Transverse colon (tissue), 4 donors: ENCODE data around the gene NUP43. TPM values are rescaled to one million over a fixed set of nuclear protein-coding genes. Genes with fewer than 3 reads are reported as not detected.

Experiments
- DNase-seq: peaks from one replicate; pipeline ENCODE4 v3.0.0-alpha.2; 2019
- H3K27ac ChIP-seq, 4 donors: fragments of 200-600 bp; sonication (generic); 2 replicates each; pipeline ENCODE4 v1.5.1; 2016 to 2018; ENCODE audit warnings: inconsistent platforms in 4 of 4
- H3K27me3 ChIP-seq: fragments of 200-600 bp; sonication (generic); 2 replicates; pipeline ENCODE4 v1.5.1; 2017; ENCODE audit warnings: inconsistent platforms
- H3K36me3 ChIP-seq, 4 donors: fragments of 200-600 bp; sonication (generic); 2 replicates each; pipeline ENCODE4 v1.5.1; 2017 to 2019; ENCODE audit warnings: inconsistent platforms in 4 of 4
- H3K4me1 ChIP-seq, 4 donors: fragments of 200-600 bp; sonication (generic); 2 replicates each; pipeline ENCODE4 v1.5.1; 2017 to 2020; ENCODE audit warnings: inconsistent platforms in 4 of 4
- H3K4me3 ChIP-seq, 4 donors: fragments of 200-600 bp; sonication (generic); 1 replicate in 1 of 4; 2 replicates in 3 of 4; pipeline versions ENCODE4 v1.5.1 to v1.6.1; 2017 to 2019; ENCODE audit warnings: inconsistent platforms in 4 of 4
- H3K9me3 ChIP-seq, 2 donors: fragments of 200-600 bp; sonication (generic); 2 replicates each; pipeline ENCODE4 v1.5.1; 2017 to 2019; ENCODE audit warnings: inconsistent platforms in 2 of 2
- CTCF ChIP-seq, 5 experiments: fragments of 200-600 bp in 3 of 5; fragments of 450-650 bp in 2 of 5; sonication (generic) in 3 of 5; IDR thresholded peaks; 1 replicate in 2 of 5; 2 replicates in 3 of 5; pipeline ENCODE4 v1.5.1; 2016 to 2017; ENCODE audit warnings: antibody characterized with exemption in 5 of 5, inconsistent platforms in 3 of 5, mild to moderate bottlenecking in 2 of 5, moderate library complexity in 1 of 5
- EP300 ChIP-seq: sonication (generic); formaldehyde crosslinking; IDR thresholded peaks from one replicate; pipeline ENCODE4 v1.6.1; 2017; ENCODE audit warnings: antibody characterized with exemption, low read depth
- POLR2A ChIP-seq: fragments of 450-650 bp; IDR thresholded peaks from one replicate; pipeline ENCODE4 v1.6.1; 2016; ENCODE audit warnings: antibody characterized with exemption, mild to moderate bottlenecking, moderate library complexity
- POLR2AphosphoS5 ChIP-seq, 3 donors: sonication (generic); formaldehyde crosslinking; IDR thresholded peaks; one replicate each; pipeline ENCODE4 v1.6.1; 2016; ENCODE audit warnings: antibody characterized with exemption in 3 of 3
- WGBS, 2 donors: methylation state at CpG; one replicate each; pipeline ENCODE4 v1.1.5; 2018; ENCODE audit warnings: low coverage in 1 of 2; 5-methylcytosine and 5-hydroxymethylcytosine counted together
- in situ Hi-C, 4 donors: fragments of 200-750 bp; cut with MboI; loops; one replicate each; pipeline versions ENCODE4 v1.15.0 to v1.15.1; 2017; ENCODE audit warnings: low sequenced_read_pairs in 3 of 4, low pct_ligation_motif_present in 1 of 4, low pct_unique_long_range_greater_than_20kb in 1 of 4
- intact Hi-C: fragments of 100-400 bp; cut with DNase I; formaldehyde crosslinking; loops from one replicate; pipeline ENCODE4 v1.15.1; 2023; ENCODE audit warnings: low total_unique reads
- total RNA-seq, 4 donors: library from RNA; depleted of rRNA; stranded (reverse); fragments of >200 nt; gene quantifications; one replicate each; pipeline ENCODE4 v1.1.0, GENCODE V29; 2016

The NUP43 gene
- total RNA-seq, 4 donors from 2014 or later = 14.7 to 54.3 (median 29.3) TPM

DNA sequence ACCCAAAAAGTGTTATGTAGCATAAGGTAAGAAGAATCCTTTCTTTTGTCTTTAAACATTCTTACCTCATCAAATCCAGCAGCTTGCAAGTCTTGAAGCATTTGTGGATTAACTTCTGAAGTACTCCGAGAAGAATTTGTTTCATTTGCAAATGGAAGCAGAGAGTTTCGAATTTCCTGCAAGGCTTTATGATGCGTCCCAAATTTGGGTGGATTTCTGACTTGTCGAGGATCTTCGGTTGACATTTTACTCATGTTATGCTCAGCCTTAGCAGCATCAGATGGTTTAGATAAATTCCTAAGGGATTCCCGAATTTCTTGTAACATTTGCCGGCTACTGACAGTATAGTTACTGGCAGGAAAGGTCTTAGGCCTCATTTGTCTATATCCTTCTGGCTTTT, 44.6 kb downstream of the NUP43 start:
- Histone ChIP-seq H3K27ac (no peak overlapping the region), H3K9me3 (no peaks in the 10 kb centered on the region), H3K4me1 (peaks cover 0 to 16% (median 0%) of the 10 kb centered on the region in 4 donors), H3K36me3 (peaks cover 0 to 14% (median 2%) of the 10 kb centered on the region in 4 donors), H3K27me3 (no peaks in the 10 kb centered on the region), H3K4me3 (no peak overlapping the region)
- TF ChIP-seq EP300 = no peak
- WGBS, 2 donors = 73 to 81% methylated on average over 5 to 7 of the region's 7 CpGs
- intact Hi-C loops = no loop called here
- no peak for DNase-seq
- in situ Hi-C loops = loop anchor here in 1 of 4 donors (25.0 kb wide), 1 partner anchor 139 kb away; the partner anchor contains the start of gene GINM1

GRCh38 chr6:149699150-149699549, 47.2 kb downstream of the NUP43 start:
- H3K4me1 ChIP-seq = peaks cover 0 to 11% (median 0%) of the 10 kb centered on the region in 4 donors
- in situ Hi-C loops = no loop called here
- WGBS, 2 donors = 91 to 97% methylated on average over 2 of the region's 2 CpGs

GRCh38 chr6:149698175-149698574, 48.2 kb downstream of the NUP43 start:
- no peak overlapping the region for H3K27ac ChIP-seq
- TF ChIP-seq EP300 (no peak), POLR2A (no peak), POLR2AphosphoS5 (IDR thresholded peaks at IDR 0.05) (no peak)
- 94 to 96% methylated on average over 2 of the region's 2 CpGs for WGBS, 2 donors
- H3K27me3 ChIP-seq = no peaks in the 10 kb centered on the region
- no peak for DNase-seq
- in situ Hi-C loops (no loop called here), intact Hi-C loops (no loop called here)
- peaks cover 0 to 19% (median 2%) of the 10 kb centered on the region in 4 donors for H3K36me3 ChIP-seq
- no peaks in the 10 kb centered on the region for H3K9me3 ChIP-seq
- no peak overlapping the region for H3K4me3 ChIP-seq
- peaks cover 0 to 11% (median 0%) of the 10 kb centered on the region in 4 donors for H3K4me1 ChIP-seq

More at GRCh38 chr6:149699150-149699549, 47.2 kb downstream of the NUP43 start:
- no peaks in the 10 kb centered on the region for H3K27me3 ChIP-seq
- no peak overlapping the region for H3K4me3 ChIP-seq
- intact Hi-C loops = no loop called here
- no peak for DNase-seq
- TF ChIP-seq POLR2A (no peak), POLR2AphosphoS5 (IDR thresholded peaks at IDR 0.05) (no peak), CTCF (IDR thresholded peaks at IDR 0.05) (no peak), EP300 (no peak)
- no peaks in the 10 kb centered on the region for H3K9me3 ChIP-seq
- no peak overlapping the region for H3K27ac ChIP-seq
- H3K36me3 ChIP-seq = peaks cover 0 to 15% (median 2%) of the 10 kb centered on the region in 4 donors

GRCh38 chr6:149696901-149697300, 49.4 kb downstream of the NUP43 start:
- H3K27me3 ChIP-seq = no peaks in the 10 kb centered on the region
- no peaks in the 10 kb centered on the region for H3K9me3 ChIP-seq
- WGBS, 2 donors = 50 to 57% methylated on average over 1 of the region's 1 CpG
- TF ChIP-seq POLR2A (no peak), EP300 (no peak), POLR2AphosphoS5 (IDR thresholded peaks at IDR 0.05) (no peak), CTCF (IDR thresholded peaks at IDR 0.05) (no peak)
- intact Hi-C loops (no loop called here), in situ Hi-C loops (no loop called here)
- H3K27ac ChIP-seq = no peak overlapping the region
- DNase-seq = no peak
- peaks cover 0 to 10% (median 0%) of the 10 kb centered on the region in 4 donors for H3K4me1 ChIP-seq
- H3K4me3 ChIP-seq = no peak overlapping the region
- H3K36me3 ChIP-seq = peaks cover 0 to 24% (median 2%) of the 10 kb centered on the region in 4 donors

DNA sequence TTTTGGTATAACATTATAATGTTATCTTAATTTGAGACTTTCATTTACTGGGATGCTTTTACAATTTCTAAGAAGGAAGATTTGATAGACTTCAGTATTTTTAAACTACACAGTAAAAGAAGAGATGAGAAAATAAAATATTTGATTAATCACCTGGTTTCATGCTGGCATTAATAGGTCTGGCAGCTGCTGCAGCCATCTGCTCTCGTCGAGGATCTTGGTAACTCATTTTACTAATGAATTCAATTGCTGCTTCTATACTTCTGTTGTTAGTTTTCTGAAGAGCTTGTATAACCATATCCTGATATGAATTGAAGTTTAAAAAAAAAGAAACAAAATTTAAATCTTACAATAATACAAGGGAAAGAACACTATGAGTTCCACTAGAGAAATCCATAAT, 51.4 kb downstream of the NUP43 start:
- intact Hi-C loops = no loop called here
- Histone ChIP-seq H3K4me3 (no peak overlapping the region), H3K9me3 (no peaks in the 10 kb centered on the region), H3K27me3 (no peaks in the 10 kb centered on the region), H3K36me3 (peaks cover 0 to 17% (median 0%) of the 10 kb centered on the region in 4 donors), H3K27ac (no peak overlapping the region), H3K4me1 (peaks cover 0 to 4% (median 0%) of the 10 kb centered on the region in 4 donors)
- TF ChIP-seq POLR2A = no peak
- in situ Hi-C loops = no loop called here
- DNase-seq = no peak
- 84 to 88% methylated on average over 2 of the region's 2 CpGs for WGBS, 2 donors

GRCh38 chr6:149691201-149691600, 55.1 kb downstream of the NUP43 start:
- Histone ChIP-seq H3K36me3 (peaks cover 0 to 17% (median 0%) of the 10 kb centered on the region in 4 donors), H3K27ac (no peak overlapping the region), H3K4me1 (no peaks in the 10 kb centered on the region), H3K27me3 (no peaks in the 10 kb centered on the region), H3K4me3 (no peak overlapping the region), H3K9me3 (no peaks in the 10 kb centered on the region)
- WGBS, 2 donors = 94 to 95% methylated on average over 2 of the region's 2 CpGs
- no peak for DNase-seq
- TF ChIP-seq EP300 (no peak), POLR2AphosphoS5 (IDR thresholded peaks at IDR 0.05) (no peak), CTCF (IDR thresholded peaks at IDR 0.05) (no peak), POLR2A (no peak)
- in situ Hi-C loops = no loop called here
- intact Hi-C loops = no loop called here
